ENCODE measurements around the gene TMEM204. TPM values are rescaled to one million over a fixed set of nuclear protein-coding genes. Genes with fewer than 3 reads are reported as not detected.

TMEM204 gene
- total and polyA plus RNA-seq, 10 of the 15 experiments (the other 5 are each of a cell fraction or from before 2014, with no cell fraction given), result 0.05 to 0.30 (median 0.18) TPM; not detected in 7

DNA sequence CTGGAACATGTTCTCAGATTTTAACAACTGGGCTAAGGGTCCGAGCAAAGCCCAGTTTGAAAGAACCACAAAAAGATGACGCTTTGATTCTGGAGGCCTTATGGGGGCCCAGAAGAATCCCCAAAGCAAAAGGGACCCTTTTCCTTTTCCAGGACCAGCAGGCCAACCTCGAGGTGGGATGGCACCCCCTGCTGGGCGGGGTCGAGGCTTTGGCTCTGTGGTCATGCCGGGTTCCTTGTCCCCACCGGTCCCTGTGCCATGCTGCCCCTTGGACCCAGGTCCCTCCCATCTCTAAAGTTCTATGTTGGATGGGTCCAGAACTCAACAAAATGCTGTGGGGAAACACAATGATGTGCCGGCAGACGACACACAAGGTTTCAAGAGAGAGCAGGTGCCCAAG, 30.9 kb downstream of the TMEM204 start:
- SMC1A ChIA-PET (ENCODE audit: uncharacterized antibody, unreplicated experiment), result no interaction called here
- 61% methylated on average over 9 of the region's 9 CpGs for WGBS (ENCODE audit: insufficient coverage, insufficient replicate concordance, low lambda C conversion rate, missing lambda C conversion rate)
- no peak overlapping the region for H3K4me3 ChIP-seq
- CTCF ChIA-PET, result no interaction called here
- in situ Hi-C loops (cut with MboI) (no loop called here), intact Hi-C loops (cut with micrococcal nuclease; ENCODE audit: unreplicated experiment) (no loop called here)
- FAIRE-seq (no peak), ATAC-seq (no peak), DNase-seq (ENCODE audit: low read depth, low spot score) (no peak)
- no peaks in the 10 kb centered on the region for H3K4me1 ChIP-seq (ENCODE audit: control insufficient read depth, insufficient read depth, low read length)
- H3K9ac ChIP-seq (ENCODE audit: control insufficient read depth, insufficient read depth, low read length), result no peak overlapping the region
- RAD21 ChIA-PET (ENCODE audit: unreplicated experiment), result no interaction called here
- no peaks in the 10 kb centered on the region for H3K9me3 ChIP-seq (replicated peaks; ENCODE audit: control insufficient read depth, insufficient read depth, low read length)
- TF ChIP-seq RAD21 (IDR thresholded peaks at IDR 0.05; ENCODE audit: insufficient read depth, low read depth, low read length) (peak; percentile 40), USF2 (IDR thresholded peaks at IDR 0.05; ENCODE audit: borderline replicate concordance, low read depth, low read length) (no peak), CBX3 (IDR thresholded peaks at IDR 0.05; ENCODE audit: borderline replicate concordance, low read depth) (no peak), ESRRA (IDR thresholded peaks at IDR 0.05; ENCODE audit: low read length) (no peak), SMARCA5 (IDR thresholded peaks at IDR 0.05) (no peak)
- TF ChIP-seq, protein P1, sequence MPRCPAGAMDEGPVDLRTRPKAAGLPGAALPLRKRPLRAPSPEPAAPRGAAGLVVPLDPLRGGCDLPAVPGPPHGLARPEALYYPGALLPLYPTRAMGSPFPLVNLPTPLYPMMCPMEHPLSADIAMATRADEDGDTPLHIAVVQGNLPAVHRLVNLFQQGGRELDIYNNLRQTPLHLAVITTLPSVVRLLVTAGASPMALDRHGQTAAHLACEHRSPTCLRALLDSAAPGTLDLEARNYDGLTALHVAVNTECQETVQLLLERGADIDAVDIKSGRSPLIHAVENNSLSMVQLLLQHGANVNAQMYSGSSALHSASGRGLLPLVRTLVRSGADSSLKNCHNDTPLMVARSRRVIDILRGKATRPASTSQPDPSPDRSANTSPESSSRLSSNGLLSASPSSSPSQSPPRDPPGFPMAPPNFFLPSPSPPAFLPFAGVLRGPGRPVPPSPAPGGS (IDR thresholded peaks at IDR 0.05; ENCODE audit: borderline replicate concordance, insufficient read depth, low read depth, low read length, poor library complexity, severe bottlenecking), result no peak
- TF ChIP-seq, protein P2, sequence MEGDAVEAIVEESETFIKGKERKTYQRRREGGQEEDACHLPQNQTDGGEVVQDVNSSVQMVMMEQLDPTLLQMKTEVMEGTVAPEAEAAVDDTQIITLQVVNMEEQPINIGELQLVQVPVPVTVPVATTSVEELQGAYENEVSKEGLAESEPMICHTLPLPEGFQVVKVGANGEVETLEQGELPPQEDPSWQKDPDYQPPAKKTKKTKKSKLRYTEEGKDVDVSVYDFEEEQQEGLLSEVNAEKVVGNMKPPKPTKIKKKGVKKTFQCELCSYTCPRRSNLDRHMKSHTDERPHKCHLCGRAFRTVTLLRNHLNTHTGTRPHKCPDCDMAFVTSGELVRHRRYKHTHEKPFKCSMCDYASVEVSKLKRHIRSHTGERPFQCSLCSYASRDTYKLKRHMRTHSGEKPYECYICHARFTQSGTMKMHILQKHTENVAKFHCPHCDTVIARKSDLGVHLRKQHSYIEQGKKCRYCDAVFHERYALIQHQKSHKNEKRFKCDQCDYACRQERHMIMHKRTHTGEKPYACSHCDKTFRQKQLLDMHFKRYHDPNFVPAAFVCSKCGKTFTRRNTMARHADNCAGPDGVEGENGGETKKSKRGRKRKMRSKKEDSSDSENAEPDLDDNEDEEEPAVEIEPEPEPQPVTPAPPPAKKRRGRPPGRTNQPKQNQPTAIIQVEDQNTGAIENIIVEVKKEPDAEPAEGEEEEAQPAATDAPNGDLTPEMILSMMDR (IDR thresholded peaks at IDR 0.05 in 2 of 3, conservative IDR thresholded peaks at IDR 0.05 in 1 of 3; ENCODE audit: control insufficient read depth in 2 of 3, extremely low read depth in 1 of 3, insufficient read depth in 1 of 3, low read depth in 3 of 3, low read length in 3 of 3), result peak; percentile 28 to 30 (median 29); a peak in 3 of 6 replicates
- TF ChIP-seq, protein P3, sequence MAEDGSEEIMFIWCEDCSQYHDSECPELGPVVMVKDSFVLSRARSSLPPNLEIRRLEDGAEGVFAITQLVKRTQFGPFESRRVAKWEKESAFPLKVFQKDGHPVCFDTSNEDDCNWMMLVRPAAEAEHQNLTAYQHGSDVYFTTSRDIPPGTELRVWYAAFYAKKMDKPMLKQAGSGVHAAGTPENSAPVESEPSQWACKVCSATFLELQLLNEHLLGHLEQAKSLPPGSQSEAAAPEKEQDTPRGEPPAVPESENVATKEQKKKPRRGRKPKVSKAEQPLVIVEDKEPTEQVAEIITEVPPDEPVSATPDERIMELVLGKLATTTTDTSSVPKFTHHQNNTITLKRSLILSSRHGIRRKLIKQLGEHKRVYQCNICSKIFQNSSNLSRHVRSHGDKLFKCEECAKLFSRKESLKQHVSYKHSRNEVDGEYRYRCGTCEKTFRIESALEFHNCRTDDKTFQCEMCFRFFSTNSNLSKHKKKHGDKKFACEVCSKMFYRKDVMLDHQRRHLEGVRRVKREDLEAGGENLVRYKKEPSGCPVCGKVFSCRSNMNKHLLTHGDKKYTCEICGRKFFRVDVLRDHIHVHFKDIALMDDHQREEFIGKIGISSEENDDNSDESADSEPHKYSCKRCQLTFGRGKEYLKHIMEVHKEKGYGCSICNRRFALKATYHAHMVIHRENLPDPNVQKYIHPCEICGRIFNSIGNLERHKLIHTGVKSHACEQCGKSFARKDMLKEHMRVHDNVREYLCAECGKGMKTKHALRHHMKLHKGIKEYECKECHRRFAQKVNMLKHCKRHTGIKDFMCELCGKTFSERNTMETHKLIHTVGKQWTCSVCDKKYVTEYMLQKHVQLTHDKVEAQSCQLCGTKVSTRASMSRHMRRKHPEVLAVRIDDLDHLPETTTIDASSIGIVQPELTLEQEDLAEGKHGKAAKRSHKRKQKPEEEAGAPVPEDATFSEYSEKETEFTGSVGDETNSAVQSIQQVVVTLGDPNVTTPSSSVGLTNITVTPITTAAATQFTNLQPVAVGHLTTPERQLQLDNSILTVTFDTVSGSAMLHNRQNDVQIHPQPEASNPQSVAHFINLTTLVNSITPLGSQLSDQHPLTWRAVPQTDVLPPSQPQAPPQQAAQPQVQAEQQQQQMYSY (CRISPR knock-in tag; IDR thresholded peaks at IDR 0.05), result no peak
- TF ChIP-seq, protein P4, sequence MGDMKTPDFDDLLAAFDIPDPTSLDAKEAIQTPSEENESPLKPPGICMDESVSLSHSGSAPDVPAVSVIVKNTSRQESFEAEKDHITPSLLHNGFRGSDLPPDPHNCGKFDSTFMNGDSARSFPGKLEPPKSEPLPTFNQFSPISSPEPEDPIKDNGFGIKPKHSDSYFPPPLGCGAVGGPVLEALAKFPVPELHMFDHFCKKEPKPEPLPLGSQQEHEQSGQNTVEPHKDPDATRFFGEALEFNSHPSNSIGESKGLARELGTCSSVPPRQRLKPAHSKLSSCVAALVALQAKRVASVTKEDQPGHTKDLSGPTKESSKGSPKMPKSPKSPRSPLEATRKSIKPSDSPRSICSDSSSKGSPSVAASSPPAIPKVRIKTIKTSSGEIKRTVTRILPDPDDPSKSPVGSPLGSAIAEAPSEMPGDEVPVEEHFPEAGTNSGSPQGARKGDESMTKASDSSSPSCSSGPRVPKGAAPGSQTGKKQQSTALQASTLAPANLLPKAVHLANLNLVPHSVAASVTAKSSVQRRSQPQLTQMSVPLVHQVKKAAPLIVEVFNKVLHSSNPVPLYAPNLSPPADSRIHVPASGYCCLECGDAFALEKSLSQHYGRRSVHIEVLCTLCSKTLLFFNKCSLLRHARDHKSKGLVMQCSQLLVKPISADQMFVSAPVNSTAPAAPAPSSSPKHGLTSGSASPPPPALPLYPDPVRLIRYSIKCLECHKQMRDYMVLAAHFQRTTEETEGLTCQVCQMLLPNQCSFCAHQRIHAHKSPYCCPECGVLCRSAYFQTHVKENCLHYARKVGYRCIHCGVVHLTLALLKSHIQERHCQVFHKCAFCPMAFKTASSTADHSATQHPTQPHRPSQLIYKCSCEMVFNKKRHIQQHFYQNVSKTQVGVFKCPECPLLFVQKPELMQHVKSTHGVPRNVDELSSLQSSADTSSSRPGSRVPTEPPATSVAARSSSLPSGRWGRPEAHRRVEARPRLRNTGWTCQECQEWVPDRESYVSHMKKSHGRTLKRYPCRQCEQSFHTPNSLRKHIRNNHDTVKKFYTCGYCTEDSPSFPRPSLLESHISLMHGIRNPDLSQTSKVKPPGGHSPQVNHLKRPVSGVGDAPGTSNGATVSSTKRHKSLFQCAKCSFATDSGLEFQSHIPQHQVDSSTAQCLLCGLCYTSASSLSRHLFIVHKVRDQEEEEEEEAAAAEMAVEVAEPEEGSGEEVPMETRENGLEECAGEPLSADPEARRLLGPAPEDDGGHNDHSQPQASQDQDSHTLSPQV (IDR thresholded peaks at IDR 0.05), result no peak
- H2AFZ ChIP-seq (ENCODE audit: control insufficient read depth, low read depth, low read length), result no peak overlapping the region
- no peaks in the 10 kb centered on the region for H3K36me3 ChIP-seq (ENCODE audit: control insufficient read depth in 2 of 2, insufficient read depth in 2 of 2, low read length in 1 of 2)
- no TSS peak for BruUV-seq (replicated peaks)
- no peak overlapping the region for H3K4me2 ChIP-seq (ENCODE audit: control insufficient read depth, insufficient read depth)
- POLR2A ChIA-PET, result no interaction called here
- no peaks in the 10 kb centered on the region for H3K79me2 ChIP-seq (ENCODE audit: control insufficient read depth, insufficient read depth, low read length)
- H3K27me3 ChIP-seq (replicated peaks in 1 of 2; ENCODE audit: control insufficient read depth in 2 of 2, insufficient read depth in 2 of 2, low read length in 1 of 2), result no peaks in the 10 kb centered on the region
- H4K20me1 ChIP-seq (ENCODE audit: control insufficient read depth, insufficient read depth), result no peaks in the 10 kb centered on the region
- H3K27ac ChIP-seq (ENCODE audit: control insufficient read depth, insufficient read depth), result no peak overlapping the region
